ENCODE results near the gene PFKFB1. TPM values are rescaled to one million over a fixed set of nuclear protein-coding genes. Genes with fewer than 3 reads are reported as not detected.

Gene PFKFB1
- total RNA-seq, 1 experiment from 2014 or later = 0.37 TPM

GRCh38 chrX:54933150-54933826, 60.7 kb downstream of the PFKFB1 start:
- no peaks in the 10 kb centered on the region for H3K4me1 Mint-ChIP-seq (ENCODE audit: insufficient read depth, unreplicated experiment)
- POLR2A ChIA-PET = no interaction called here
- H3K27ac Mint-ChIP-seq (ENCODE audit: low read depth, unreplicated experiment) = no peak overlapping the region
- CTCF ChIA-PET = no interaction called here
- BruUV-seq (replicated peaks) = no TSS peak
- H3K9me3 Mint-ChIP-seq (ENCODE audit: unreplicated experiment) = peaks cover 8% of the 10 kb centered on the region
- intact Hi-C loops (cut with micrococcal nuclease) = no loop called here
- no peak for TF ChIP-seq CTCF (IDR thresholded peaks at IDR 0.05; ENCODE audit: unreplicated experiment)
- no peaks in the 10 kb centered on the region for H3K36me3 Mint-ChIP-seq (ENCODE audit: insufficient read depth, unreplicated experiment)
- no peak overlapping the region for H3K4me3 Mint-ChIP-seq (ENCODE audit: unreplicated experiment)
- H3K27me3 Mint-ChIP-seq (ENCODE audit: insufficient read depth, unreplicated experiment) = no peaks in the 10 kb centered on the region
- no peak for DNase-seq (ENCODE audit: unreplicated experiment)

GRCh38 chrX:54931107-54931506, 62.9 kb downstream of the PFKFB1 start:
- no peaks in the 10 kb centered on the region for H3K36me3 Mint-ChIP-seq (ENCODE audit: insufficient read depth, unreplicated experiment)
- H3K9me3 Mint-ChIP-seq (ENCODE audit: unreplicated experiment) = peaks cover 8% of the 10 kb centered on the region
- BruUV-seq (replicated peaks) = no TSS peak
- ChIA-PET CTCF (no interaction called here), POLR2A (no interaction called here)
- no peak for DNase-seq (ENCODE audit: unreplicated experiment)
- no peak overlapping the region for H3K4me3 Mint-ChIP-seq (ENCODE audit: unreplicated experiment)
- no peak overlapping the region for H3K27ac Mint-ChIP-seq (ENCODE audit: low read depth, unreplicated experiment)
- intact Hi-C loops (cut with micrococcal nuclease) = no loop called here
- no peaks in the 10 kb centered on the region for H3K4me1 Mint-ChIP-seq (ENCODE audit: insufficient read depth, unreplicated experiment)
- H3K27me3 Mint-ChIP-seq (ENCODE audit: insufficient read depth, unreplicated experiment) = peaks cover 6% of the 10 kb centered on the region
- no peak for TF ChIP-seq CTCF (IDR thresholded peaks at IDR 0.05; ENCODE audit: unreplicated experiment)

- H3K9me3 Mint-ChIP-seq (ENCODE audit: unreplicated experiment) = peaks cover 8% of the 10 kb centered on the region
- ChIA-PET POLR2A (no interaction called here), CTCF (interaction anchor here (0.7 kb wide), 1 partner anchor 291 kb away, joined by 4 read pairs; no protein-coding TSS in a partner anchor)
- no peaks in the 10 kb centered on the region for H3K36me3 Mint-ChIP-seq (ENCODE audit: insufficient read depth, unreplicated experiment)
- TF ChIP-seq CTCF (IDR thresholded peaks at IDR 0.05; ENCODE audit: unreplicated experiment) = no peak
- intact Hi-C loops (cut with micrococcal nuclease) = no loop called here
- no peaks in the 10 kb centered on the region for H3K4me1 Mint-ChIP-seq (ENCODE audit: insufficient read depth, unreplicated experiment)
- DNase-seq (ENCODE audit: unreplicated experiment) = no peak
- no peak overlapping the region for H3K27ac Mint-ChIP-seq (ENCODE audit: low read depth, unreplicated experiment)
- no TSS peak for BruUV-seq (replicated peaks)
- peaks cover 12% of the 10 kb centered on the region for H3K27me3 Mint-ChIP-seq (ENCODE audit: insufficient read depth, unreplicated experiment)
- H3K4me3 Mint-ChIP-seq (ENCODE audit: unreplicated experiment) = no peak overlapping the region
These were observed 63.5 kb downstream of the PFKFB1 start for GRCh38 chrX:54930291-54931049.

- no peaks in the 10 kb centered on the region for H3K36me3 Mint-ChIP-seq (ENCODE audit: insufficient read depth, unreplicated experiment)
- ChIA-PET CTCF (interaction anchor here (0.8 kb wide), 1 partner anchor 128 kb away, joined by 3 read pairs; no protein-coding TSS in a partner anchor), POLR2A (no interaction called here)
- peaks cover 28% of the 10 kb centered on the region for H3K27me3 Mint-ChIP-seq (ENCODE audit: insufficient read depth, unreplicated experiment)
- no peaks in the 10 kb centered on the region for H3K4me1 Mint-ChIP-seq (ENCODE audit: insufficient read depth, unreplicated experiment)
- intact Hi-C loops (cut with micrococcal nuclease) = no loop called here
- H3K4me3 Mint-ChIP-seq (ENCODE audit: unreplicated experiment) = no peak overlapping the region
- H3K9me3 Mint-ChIP-seq (ENCODE audit: unreplicated experiment) = peaks cover 8% of the 10 kb centered on the region
- TF ChIP-seq CTCF (IDR thresholded peaks at IDR 0.05; ENCODE audit: unreplicated experiment) = no peak
- no TSS peak for BruUV-seq (replicated peaks)
- no peak overlapping the region for H3K27ac Mint-ChIP-seq (ENCODE audit: low read depth, unreplicated experiment)
- no peak for DNase-seq (ENCODE audit: unreplicated experiment)
These were observed 65.1 kb downstream of the PFKFB1 start for GRCh38 chrX:54928876-54929275.
